Right lobe of liver (tissue), 6 donors: ENCODE results near the gene C10orf90. TPM values are rescaled to one million over a fixed set of nuclear protein-coding genes. Genes with fewer than 3 reads are reported as not detected.

Experiments
- ATAC-seq, 4 donors: fragments of 200-7000 bp; cut with Tn5 transposase; one replicate each; pipeline ENCODE4 v1.9.1; 2020; ENCODE audit warnings: mild to moderate bottlenecking in 4 of 4, moderate library complexity in 4 of 4
- DNase-seq, 3 donors: peaks; one replicate each; pipeline ENCODE4 v3.0.0-alpha.2; 2020
- H3K27ac ChIP-seq, 3 donors: fragments of 200-600 bp; one replicate each; pipeline ENCODE4 v1.8.0; 2022
- H3K27me3 ChIP-seq, 2 donors: fragments of 200-600 bp; one replicate each; pipeline ENCODE4 v1.8.0; 2022
- H3K36me3 ChIP-seq, 4 donors: fragments of 200-600 bp; sonication (generic) in 1 of 4; one replicate each; pipeline versions ENCODE4 v1.5.1 to v1.8.0; 2017 to 2022; ENCODE audit warnings: control low read depth in 1 of 4
- H3K4me1 ChIP-seq, 4 donors: fragments of 200-600 bp; sonication (generic) in 1 of 4; one replicate each; pipeline versions ENCODE4 v1.5.1 to v1.8.0; 2017 to 2022; ENCODE audit warnings: control low read depth in 1 of 4
- H3K4me3 ChIP-seq, 3 donors: fragments of 200-600 bp; one replicate each; pipeline ENCODE4 v1.8.0; 2022
- H3K9me3 ChIP-seq, 4 donors: fragments of 200-600 bp; sonication (generic) in 1 of 4; one replicate each; pipeline versions ENCODE4 v1.5.1 to v1.8.0; 2017 to 2022; ENCODE audit warnings: control low read depth in 1 of 4
- POLR2A ChIP-seq: fragments of 450-650 bp; IDR thresholded peaks from one replicate; pipeline ENCODE4 v1.6.1; 2017; ENCODE audit warnings: antibody characterized with exemption, mild to moderate bottlenecking
- WGBS: methylation state at CpG from one replicate; pipeline ENCODE4 v1.1.6; 2018; ENCODE audit warnings: low coverage, low lambda C conversion rate; ENCODE audit not compliant: insufficient coverage; ENCODE audit errors: missing lambda C conversion rate; 5-methylcytosine and 5-hydroxymethylcytosine counted together
- intact Hi-C, 2 donors: fragments of 100-400 bp; cut with DNase I; formaldehyde crosslinking; loops; one replicate each; pipeline versions ENCODE4 v1.11.2 to v1.14.1; 2022
- total RNA-seq, 6 experiments: library from RNA; depleted of rRNA in 2 of 6; stranded (reverse); fragments of >200 nt in 2 of 6; fragmentation: NEBNext Ultra II Directional in 3 of 6; extraction: Animal tissue kit (Norgen Biotek cat#: 25700) in 3 of 6; gene quantifications; one replicate each; pipeline versions ENCODE4 v1.1.0 to v1.2.4, GENCODE V29; 2016 to 2023
- TF ChIP-seq, protein P1 (sequence below), 4 donors: fragments of 200-600 bp in 3 of 4; fragments of 450-650 bp in 1 of 4; IDR thresholded peaks; one replicate each; pipeline versions ENCODE4 v1.5.1 to v1.8.0; 2016 to 2022; ENCODE audit warnings: antibody characterized with exemption in 4 of 4, mild to moderate bottlenecking in 2 of 4
- donor health status: DM: no; HTN: yes; CAD: no.
- donor health status: DM: no; HTN: no; CAD: no.
- donor health status: DM: no; HTN: no; CAD: no.
- donor health status: DM: no; HTN: yes; CAD: no.
- donor health status: DM: no; HTN: yes; CAD: no.

The C10orf90 gene
- total RNA-seq, 6 experiments from 2014 or later, result 0.22 to 0.43 TPM; not detected in 4

DNA sequence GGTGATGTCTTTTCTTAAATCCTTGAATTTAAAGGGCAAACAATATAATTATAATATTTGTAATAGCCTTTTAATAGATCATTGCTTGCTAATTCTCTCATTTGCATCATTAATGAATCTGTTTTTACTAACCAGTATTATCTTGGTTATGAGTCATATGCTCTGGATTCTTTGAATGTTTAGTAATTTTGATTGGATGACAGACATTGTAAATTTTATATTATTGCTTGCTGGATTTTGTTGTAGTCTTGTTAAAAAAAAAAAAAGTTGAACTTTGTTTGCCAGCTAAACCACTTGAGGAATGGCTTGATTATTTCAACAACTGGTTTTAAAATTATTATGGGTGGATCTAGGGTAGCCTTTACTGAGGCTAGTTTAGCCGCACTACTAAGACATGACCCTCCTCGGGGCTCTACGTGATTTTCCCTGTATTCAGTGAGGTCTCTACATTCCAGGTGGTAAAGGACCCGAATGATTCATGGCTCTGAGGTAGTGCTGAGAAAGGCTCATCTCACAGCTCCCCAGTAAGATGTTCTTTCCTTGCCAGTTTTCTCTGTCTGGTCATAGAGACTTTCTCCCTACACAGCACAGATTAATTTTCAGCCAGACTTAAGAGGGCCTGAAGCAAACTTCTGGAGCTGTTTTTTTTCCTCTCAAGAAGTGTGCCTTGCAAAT lies 8.5 kb downstream of the C10orf90 start:
- TF ChIP-seq, protein P1, sequence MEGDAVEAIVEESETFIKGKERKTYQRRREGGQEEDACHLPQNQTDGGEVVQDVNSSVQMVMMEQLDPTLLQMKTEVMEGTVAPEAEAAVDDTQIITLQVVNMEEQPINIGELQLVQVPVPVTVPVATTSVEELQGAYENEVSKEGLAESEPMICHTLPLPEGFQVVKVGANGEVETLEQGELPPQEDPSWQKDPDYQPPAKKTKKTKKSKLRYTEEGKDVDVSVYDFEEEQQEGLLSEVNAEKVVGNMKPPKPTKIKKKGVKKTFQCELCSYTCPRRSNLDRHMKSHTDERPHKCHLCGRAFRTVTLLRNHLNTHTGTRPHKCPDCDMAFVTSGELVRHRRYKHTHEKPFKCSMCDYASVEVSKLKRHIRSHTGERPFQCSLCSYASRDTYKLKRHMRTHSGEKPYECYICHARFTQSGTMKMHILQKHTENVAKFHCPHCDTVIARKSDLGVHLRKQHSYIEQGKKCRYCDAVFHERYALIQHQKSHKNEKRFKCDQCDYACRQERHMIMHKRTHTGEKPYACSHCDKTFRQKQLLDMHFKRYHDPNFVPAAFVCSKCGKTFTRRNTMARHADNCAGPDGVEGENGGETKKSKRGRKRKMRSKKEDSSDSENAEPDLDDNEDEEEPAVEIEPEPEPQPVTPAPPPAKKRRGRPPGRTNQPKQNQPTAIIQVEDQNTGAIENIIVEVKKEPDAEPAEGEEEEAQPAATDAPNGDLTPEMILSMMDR (IDR thresholded peaks at IDR 0.05), result no peak
- no peak for TF ChIP-seq POLR2A
- ATAC-seq (no peak), DNase-seq (no peak)
- H3K4me3 ChIP-seq, result no peak overlapping the region
- no peaks in the 10 kb centered on the region for H3K27me3 ChIP-seq
- intact Hi-C loops, result no loop called here
- WGBS, result 100% methylated on average over 1 of the region's 4 CpGs
- H3K9me3 ChIP-seq, result no peaks in the 10 kb centered on the region
- no peak overlapping the region for H3K27ac ChIP-seq
- no peaks in the 10 kb centered on the region for H3K4me1 ChIP-seq
- H3K36me3 ChIP-seq, result no peaks in the 10 kb centered on the region

DNA sequence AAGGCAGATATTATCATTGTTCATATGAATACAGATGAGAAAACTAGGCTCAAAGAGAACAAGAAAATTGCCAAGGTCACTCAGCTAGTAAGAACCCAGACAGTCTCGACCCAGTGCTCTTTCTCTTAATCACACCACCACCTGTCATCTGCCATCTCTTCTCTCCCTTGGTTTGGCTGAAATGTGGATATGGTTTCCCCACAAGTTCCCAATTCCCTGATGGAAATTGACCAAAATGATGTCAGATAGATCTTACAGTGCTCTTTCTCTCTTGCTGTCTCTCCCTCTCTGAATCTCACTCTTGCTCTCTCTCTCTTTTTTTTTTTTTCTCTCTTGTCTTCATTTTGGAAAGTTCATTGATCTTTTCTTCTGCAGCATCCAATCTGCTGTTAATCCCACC lies 9.1 kb downstream of the C10orf90 start:
- Histone ChIP-seq H3K4me1 (no peaks in the 10 kb centered on the region), H3K9me3 (no peaks in the 10 kb centered on the region), H3K27ac (no peak overlapping the region), H3K36me3 (no peaks in the 10 kb centered on the region), H3K4me3 (no peak overlapping the region), H3K27me3 (no peaks in the 10 kb centered on the region)
- TF ChIP-seq, protein P1 (IDR thresholded peaks at IDR 0.05), result no peak
- TF ChIP-seq POLR2A, result no peak
- ATAC-seq (no peak), DNase-seq (no peak)
- 60% methylated on average over 1 of the region's 1 CpG for WGBS
- intact Hi-C loops, result no loop called here

DNA sequence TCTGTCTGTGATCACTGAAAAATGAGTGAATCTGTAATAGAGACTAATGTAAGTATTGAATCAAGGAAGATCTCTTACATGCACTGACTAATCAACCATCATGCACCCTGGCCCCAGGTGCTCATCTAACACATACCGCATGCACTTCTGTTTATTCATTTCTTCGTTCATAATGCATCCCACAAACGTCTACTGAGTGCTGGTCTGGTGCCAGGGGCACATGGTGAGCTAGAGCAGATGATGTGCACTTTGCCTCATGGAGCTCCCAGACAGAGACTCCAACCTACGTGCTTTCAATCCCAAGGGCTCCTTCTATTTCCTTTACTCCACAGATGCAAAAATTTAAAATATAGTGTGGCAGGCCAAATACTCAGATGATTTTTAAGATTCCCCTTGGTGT lies 10.7 kb downstream of the C10orf90 start:
- no peak overlapping the region for H3K27ac ChIP-seq

DNA sequence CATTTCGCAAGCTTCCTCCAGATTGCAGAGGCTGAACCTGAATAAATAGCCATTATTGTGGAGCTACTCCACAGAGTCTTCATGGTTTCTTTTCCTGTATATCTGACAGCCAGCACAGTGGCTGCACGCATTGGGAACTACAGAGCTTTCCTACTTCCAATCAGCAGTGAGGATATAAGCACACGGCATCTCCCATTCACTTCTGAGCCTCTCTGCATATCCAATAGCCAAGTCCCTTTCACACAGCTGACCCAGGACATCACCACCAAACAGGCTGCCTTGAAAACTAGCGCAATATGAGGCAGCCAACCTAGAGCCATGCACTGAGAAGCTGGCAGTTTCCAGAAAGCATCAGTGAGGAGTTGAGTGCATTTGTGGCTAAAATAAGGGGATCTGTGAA lies 11.6 kb downstream of the C10orf90 start:
- no peaks in the 10 kb centered on the region for H3K4me1 ChIP-seq
- H3K36me3 ChIP-seq, result no peaks in the 10 kb centered on the region
- WGBS, result 59% methylated on average over 4 of the region's 4 CpGs
- TF ChIP-seq, protein P1 (IDR thresholded peaks at IDR 0.05), result no peak
- DNase-seq (no peak), ATAC-seq (no peak)
- no peaks in the 10 kb centered on the region for H3K27me3 ChIP-seq
- no peak overlapping the region for H3K4me3 ChIP-seq
- no peak overlapping the region for H3K27ac ChIP-seq
- no peaks in the 10 kb centered on the region for H3K9me3 ChIP-seq
- intact Hi-C loops, result no loop called here

More for the DNA sequence above, 10.7 kb downstream of the C10orf90 start:
- 51% methylated on average over 4 of the region's 4 CpGs for WGBS
- intact Hi-C loops, result no loop called here
- Histone ChIP-seq H3K27me3 (no peaks in the 10 kb centered on the region), H3K4me3 (no peak overlapping the region), H3K9me3 (no peaks in the 10 kb centered on the region), H3K36me3 (no peaks in the 10 kb centered on the region), H3K4me1 (no peaks in the 10 kb centered on the region)
- ATAC-seq (no peak), DNase-seq (no peak)
- TF ChIP-seq, protein P1 (IDR thresholded peaks at IDR 0.05), result no peak
- no peak for TF ChIP-seq POLR2A

DNA sequence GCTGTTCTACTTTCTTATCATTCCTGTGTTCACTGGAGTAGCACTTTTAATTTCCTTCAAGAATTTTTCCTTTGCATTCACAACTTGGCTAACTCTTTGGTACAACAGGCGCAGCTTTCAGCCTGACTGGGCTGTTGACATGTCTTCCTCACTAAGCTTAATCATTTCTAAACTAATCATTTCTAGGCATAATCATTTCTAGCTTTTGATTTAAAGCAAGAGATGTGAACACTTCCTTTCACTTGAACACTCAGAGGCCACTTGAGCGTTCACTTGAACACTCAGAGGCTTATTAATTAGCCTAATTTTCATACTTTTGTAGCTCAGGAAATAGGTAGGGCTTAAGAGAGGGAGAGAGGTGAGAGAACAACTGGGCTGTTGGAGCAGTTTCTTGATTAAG lies 15.9 kb downstream of the C10orf90 start:
- no peaks in the 10 kb centered on the region for H3K9me3 ChIP-seq
- H3K36me3 ChIP-seq, result no peaks in the 10 kb centered on the region
- H3K27ac ChIP-seq, result no peak overlapping the region
- no peaks in the 10 kb centered on the region for H3K27me3 ChIP-seq
- intact Hi-C loops, result no loop called here
- no peaks in the 10 kb centered on the region for H3K4me1 ChIP-seq
- no peak overlapping the region for H3K4me3 ChIP-seq
- 40% methylated on average over 2 of the region's 2 CpGs for WGBS
- no peak for ATAC-seq
- no peak for DNase-seq
- TF ChIP-seq, protein P1 (IDR thresholded peaks at IDR 0.05), result no peak
- TF ChIP-seq POLR2A, result no peak
